ENCODE measurements around the gene TULP1.

GRCh38 chr6:35524380-35525020 lies 11.8 kb upstream of the TULP1 start:
- TF ChIP-seq CTCF (IDR thresholded peaks at IDR 0.05; ENCODE audit: insufficient read depth, low read length, poor library complexity, severe bottlenecking) (no peak), EZH2phosphoT487 (conservative IDR thresholded peaks at IDR 0.05; ENCODE audit: low read length) (no peak)

Measured in SU-DHL-6 (cell line).